ENCODE results near the gene GCNT1.

DNA sequence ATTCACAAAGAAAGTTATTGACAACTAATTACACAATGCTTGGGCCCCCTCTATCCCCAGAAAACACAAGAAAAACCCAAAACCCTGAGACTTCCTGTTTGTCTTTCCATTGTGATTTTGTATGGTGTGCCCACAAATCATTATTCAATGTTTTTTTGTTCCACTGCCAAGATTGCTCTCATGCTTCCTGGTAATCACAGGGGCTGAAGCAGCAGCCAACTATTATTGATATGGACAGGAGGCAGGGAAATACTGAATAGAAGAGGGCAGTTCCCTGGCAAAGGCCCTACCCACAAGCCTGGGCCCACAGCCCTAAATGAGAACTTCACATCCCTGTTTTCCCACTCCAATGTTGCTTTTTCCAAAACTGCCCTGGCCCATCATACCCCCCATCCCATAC is 43.3 kb upstream of the GCNT1 start:
- TF ChIP-seq CTCF (IDR thresholded peaks at IDR 0.05) (no peak), EMX1 (CRISPR knock-in tag; IDR thresholded peaks at IDR 0.05) (no peak), AFF4 (CRISPR knock-in tag; IDR thresholded peaks at IDR 0.05; ENCODE audit: borderline replicate concordance) (no peak), FOXP1 (CRISPR knock-in tag; IDR thresholded peaks at IDR 0.05; ENCODE audit: borderline replicate concordance) (no peak)

All from WTC11 (cell line).